ENCODE measurements around the gene BTNL9.
"Not testable (repeated sequence)": the region's sequence is repeated elsewhere in the genome, so short reads cannot be mapped to it uniquely, and the experiment has no call there.

GRCh38 chr5:181014654-181015053 is 25.4 kb upstream of the BTNL9 start:
- not testable (repeated sequence) for TF ChIP-seq EZH2, CTCF, EZH2phosphoT487 (IDR thresholded peaks at IDR 0.05)
